DMS53 (cell line): ENCODE measurements around the gene VANGL1.

Experiments used
- DNase-seq: peaks from one replicate; lab custom pipeline; 2025; lab: John Stamatoyannopoulos, UW

The VANGL1 gene

DNA sequence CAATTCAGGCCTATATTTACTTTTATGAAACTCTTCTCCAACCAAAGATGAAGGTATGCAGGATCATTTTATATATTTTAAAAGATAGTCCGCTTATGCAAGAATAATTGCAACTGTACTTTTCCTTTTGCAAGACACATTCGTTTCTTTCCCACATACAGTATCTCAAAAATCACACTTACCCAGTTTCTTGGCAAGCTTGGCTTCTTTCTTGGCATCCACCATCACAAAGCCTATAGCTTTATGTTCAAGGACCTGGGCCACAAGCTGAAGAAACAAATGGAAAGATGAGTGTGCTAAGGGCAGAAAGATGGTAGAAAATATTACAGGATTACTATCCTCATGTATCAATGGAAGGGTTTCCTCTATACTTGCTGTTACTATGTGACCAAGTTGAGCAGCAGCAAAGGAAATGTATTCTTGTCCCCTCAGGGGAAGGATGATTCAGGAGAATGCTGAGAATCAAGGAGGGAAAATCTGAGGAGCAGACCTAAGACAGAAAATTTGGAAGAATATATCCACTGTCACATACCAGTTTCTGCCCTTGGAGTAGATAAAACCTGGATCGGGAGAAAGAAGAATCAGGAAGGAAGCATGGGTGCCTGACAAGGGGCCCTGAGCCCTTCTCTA lies 103.0 kb downstream of the VANGL1 start:
- no peak for DNase-seq

DNA sequence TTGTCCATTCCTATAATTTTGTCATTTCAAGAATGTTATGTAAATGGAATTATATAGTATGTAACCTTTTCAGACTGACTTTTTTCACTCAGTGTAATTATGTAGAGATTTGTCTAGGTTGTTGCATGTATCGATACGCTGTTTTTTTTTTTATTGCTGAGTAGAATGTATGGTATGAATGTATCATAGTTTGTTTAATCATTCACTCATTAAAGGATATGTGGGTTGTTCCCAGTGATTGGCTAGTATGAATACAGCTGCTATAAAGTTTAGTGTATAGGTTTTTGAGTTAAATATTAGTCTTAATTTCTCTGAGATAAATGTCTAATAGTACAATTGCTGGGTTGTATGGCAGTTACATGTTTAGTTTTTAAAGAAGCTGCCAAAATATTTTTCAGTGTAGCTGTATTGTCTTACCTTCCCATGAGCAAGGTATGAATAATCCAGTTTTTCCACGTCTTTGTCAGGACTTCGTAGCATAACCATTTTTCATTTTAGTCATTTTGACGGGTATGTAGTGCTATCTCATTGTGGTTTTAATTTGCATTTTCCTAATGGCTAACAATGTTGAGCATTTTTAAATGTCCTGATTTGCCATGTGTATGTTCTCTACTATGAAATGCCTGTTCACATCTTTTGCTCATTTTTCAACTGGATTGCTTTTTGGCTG lies 104.4 kb downstream of the VANGL1 start:
- no peak for DNase-seq
